GM19324 (cell line): ENCODE measurements around the gene TADA2B.

Source experiments
- ATAC-seq: cut with Tn5 transposase; IDR thresholded peaks from one replicate; pipeline ENCODE4 v1.9.1; 2021; ENCODE audit warnings: mild to moderate bottlenecking, moderate library complexity; ENCODE audit not compliant: unreplicated experiment, low FRiP score

TADA2B gene

DNA sequence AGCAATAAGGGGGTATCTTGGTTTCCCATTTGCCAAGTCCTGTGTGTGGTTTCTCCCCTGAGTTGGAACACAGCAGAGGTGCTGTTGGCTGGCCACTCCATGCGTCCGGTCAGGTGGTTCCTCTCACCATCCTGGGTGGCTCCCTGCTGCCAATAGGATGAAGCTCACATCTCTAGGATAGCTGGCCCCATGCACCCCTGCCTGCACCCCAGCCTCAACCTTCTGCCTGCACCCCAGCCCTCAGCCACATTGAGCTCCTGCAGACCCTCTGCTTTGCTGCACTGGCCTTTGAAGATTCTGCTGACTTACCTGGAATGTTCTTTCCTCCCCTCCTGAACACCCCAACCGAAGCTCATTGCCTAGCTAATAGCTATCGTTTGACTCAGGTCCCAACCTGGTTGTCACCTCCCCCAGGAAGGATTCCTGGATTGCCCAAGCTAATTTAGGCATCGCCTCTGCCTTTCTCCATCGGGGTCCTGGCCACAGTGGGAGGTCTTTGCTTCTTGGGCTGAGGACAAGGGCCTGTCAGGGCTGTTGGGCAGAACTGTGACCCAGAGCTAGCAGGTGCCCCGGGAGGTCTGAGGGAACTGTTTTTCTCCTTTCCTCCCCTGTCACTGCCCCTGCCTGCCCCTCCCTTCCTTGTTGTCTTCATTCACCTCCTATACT is 61.3 kb downstream of the TADA2B start:
- no peak for ATAC-seq

DNA sequence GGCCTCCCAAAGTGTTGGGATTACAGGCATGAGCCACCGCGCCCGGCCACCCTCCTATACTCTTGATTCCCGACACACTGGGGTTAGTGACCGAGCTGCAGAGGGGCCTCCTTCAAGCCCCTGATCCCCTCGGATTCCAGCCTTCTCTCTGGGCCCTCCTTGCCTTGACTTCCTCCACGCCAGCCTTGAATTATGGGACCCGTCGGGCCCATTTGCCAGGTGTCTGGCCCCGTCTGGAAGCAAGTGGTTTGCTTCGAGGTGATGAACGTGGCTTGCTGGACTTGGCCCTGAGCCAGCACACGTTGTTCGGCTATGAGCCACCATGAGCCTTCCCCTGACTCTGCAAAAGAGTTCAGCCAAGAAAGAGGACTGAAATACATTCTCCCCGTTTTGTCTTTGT is 62.1 kb downstream of the TADA2B start:
- ATAC-seq, result no peak

DNA sequence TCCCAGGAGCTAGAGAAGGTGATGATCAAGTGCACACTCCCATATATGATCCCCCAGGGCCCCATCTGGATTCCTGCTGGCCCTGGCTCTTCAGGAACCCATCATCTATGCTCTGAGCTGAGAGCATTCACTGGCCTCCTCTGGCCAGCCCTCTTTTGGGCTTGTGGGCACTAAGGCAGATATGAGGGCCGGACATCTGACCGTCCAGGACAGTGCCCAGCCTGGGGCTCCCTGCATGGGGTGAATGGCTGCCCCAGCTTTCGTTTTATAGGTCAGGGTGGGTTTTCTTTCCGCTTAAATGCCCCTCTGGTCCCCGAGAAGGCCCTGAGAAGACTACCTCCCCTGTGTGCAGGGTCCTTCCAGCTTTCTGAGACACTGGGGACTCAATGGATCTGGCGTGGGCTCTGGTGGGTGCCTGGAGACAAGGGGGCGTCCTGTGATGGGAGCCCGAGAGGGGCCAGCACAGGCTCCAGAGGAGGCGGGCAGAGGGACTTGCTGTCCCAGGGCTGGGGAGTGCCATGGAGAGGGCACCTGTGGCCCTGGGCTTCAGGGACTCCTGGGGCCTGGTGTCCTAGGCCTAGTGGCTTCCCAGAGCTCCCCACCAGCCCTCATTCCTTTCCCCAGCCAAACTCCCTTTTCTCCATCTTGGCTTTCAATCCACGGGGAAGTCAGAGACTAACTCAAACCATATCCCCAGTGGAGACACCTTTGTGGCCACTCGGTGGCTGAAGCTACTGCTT is 64.2 kb downstream of the TADA2B start:
- no peak for ATAC-seq
